ENCODE data around the gene OR4D2.

Gene OR4D2

DNA sequence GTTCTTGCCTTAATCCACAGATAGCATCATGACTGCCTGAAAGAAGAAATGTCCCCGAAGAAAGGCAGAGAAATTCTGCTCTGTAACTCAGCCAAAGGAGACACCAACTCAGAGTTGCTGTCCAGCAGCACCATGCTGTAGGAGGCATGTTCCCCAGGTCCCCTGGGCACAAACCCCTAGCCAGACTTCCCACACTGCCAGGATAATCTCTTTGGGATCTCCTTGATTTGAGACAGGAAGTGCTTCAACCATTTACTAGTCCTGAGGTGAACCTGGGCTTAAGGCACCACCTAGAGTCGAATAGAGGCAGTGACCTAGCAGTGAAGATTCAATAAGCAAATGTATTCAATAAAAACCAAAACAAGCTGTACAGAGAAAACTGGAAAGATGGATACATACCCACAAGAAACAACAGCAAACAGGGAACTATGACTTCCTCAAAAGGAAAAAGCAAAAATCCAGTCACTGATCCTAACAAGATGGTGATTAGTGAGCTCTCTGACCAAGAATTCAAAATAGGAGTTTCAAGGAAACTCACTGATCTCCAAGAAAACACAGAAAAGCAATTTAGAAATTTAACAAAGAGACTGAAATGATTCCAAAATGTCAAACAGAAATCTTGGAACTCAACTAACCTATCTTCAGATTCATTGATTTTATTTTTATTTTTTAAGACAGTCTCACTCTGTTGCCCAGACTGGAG lies 5.7 kb downstream of the OR4D2 start:
- H3K4me3 ChIP-seq (ENCODE audit: low read depth, low read length), result no peak overlapping the region

DNA sequence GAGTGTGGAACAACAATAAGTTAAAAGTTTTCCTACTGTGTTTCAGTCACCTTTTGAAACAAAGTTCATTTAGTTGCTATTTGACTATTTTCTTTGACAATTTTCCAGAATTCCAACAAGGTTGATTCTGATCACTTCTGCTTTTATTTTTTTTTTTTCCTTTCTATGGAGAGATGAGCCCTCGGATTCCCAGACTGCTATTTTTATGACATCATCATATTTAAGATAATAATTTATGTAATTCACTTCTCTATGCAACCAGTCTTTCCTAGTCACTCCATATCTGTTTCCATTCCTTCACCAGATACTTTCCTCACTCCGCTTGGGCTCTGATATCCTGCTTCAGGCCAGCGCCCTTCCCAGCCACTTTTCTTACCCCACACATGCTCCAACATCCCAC lies 8.1 kb downstream of the OR4D2 start:
- H3K4me3 ChIP-seq (ENCODE audit: low read depth, low read length), result no peak overlapping the region

DNA sequence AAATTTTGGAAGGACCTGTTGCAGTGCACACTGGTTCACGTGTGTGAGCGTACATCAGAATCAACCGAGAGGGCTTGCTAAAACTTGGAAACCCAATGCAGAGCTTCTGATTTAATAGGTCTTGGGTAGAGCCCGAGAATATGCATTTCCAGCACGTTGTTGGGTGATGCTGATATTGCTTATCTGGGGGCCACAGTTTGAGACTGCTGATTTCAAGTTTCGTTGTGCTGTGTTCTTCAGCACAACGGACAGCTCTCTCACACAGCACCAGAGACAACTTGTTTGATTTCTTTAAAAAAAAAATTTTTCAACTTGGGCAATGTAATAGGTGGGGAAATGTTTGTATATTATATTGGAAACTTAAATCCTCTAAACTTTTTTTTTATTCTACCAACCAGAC lies 9.4 kb downstream of the OR4D2 start:
- H3K4me3 ChIP-seq (ENCODE audit: low read depth, low read length), result no peak overlapping the region

DNA sequence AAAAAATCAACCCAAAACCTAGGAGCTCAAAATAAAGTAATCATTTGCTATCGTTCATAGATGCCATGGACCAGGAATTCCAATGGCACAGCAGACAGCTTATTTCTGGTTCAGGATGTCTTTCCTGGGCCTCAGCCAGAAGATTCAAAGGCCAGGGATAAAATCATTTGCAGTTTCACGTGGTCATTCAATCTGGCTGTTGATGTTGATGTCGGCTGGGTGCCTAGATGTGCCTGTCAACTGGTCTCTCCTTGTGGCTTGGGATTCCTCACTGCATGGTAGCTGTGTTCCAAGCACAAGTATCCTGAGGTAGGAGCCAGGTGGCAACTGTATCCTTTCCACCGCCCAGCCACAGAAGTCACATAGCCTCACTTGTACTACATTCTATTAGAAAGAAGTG lies 15.0 kb downstream of the OR4D2 start:
- no peak overlapping the region for H3K4me3 ChIP-seq (ENCODE audit: low read depth, low read length)

DNA sequence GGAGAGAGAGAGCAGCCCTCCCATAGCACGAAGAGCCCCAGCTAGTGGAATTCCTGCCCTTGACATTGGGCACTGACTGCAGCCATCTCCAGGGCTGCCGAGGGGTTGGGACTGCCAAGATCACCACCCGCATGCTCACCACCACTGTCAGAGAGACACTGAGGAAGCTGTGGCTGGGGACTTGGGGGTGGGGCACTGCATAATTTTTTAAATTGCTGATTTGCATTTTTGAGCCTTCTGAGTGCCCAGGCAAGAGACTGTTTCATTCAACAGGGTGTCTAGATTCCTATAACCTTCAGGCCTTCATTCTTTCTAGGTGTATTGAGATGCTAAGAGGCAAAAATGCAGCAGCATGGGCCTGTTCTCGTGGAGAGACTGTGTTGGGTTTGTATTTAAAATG lies 16.7 kb downstream of the OR4D2 start:
- no peak overlapping the region for H3K4me3 ChIP-seq (ENCODE audit: low read depth, low read length)

DNA sequence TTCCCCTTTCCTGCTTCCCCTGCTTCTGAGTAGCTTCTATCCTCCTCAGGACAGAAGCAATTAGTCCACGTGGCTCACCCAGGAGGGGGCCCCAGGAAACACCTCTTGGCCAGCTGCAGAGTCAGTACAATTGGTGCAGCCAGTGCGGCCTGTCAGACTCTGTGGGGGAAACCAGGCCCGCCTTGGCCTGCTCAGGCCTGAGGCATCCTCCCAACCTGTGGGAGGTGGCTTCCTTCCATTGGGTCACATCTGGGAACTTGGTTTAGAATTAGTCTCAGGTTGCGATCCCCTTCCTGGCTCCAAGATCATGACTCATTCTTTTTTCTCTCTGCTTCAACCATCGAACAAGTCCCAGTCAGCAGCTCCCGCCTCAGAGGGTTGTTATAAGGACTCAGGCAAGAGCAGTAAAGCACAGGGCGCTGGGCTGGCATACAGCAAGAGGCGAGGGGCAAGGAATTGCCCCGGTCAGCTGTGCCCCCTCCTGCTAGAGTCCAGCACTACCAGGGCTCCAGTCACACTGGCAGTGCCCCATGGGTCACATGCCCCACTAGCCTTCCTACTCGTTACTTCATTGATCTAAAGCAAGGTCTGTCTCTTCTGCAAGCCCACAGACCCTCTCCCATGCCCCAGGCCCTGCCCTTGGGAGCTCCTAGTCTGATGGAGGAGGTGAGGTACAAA lies 17.7 kb downstream of the OR4D2 start:
- no peak overlapping the region for H3K4me3 ChIP-seq (ENCODE audit: low read depth, low read length)

DNA sequence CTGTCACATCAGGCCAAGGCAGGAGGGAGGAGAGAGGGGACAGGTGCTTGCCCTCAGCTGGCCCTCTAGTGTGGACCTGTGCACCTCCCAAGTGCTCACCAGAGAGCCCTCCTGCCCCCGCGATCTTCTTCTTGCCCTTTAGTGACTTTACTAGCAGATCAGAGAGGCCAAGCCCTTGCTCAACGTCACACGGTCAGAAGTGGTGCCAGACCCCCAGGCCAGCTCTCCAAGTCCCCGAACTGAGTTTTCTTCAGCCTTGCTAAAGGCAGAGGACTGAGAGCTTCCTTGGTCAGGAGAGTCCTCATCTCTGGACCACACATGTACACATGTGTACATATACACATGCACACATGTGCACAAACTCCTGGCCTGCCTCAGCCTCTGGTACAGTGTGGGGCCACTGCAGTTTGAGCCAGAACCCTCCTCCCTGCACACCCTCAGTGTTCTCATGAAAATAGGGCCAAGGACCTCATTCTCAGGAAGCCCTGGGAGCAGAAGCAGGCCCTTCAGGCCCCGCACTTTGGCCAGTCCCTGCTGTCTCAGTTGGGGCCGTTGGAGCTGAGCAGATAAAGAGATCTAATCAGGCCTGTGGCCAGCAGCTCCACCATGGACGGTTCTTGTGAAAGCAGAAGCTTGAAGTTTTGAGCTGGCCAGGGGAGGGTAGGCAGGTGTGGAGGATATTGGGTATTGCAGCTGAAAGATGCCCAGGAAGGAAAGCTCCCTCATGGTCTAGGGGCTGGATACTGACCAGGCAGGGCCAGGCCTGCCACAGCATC lies 18.4 kb downstream of the OR4D2 start:
- no peak overlapping the region for H3K4me3 ChIP-seq (ENCODE audit: low read depth, low read length)

DNA sequence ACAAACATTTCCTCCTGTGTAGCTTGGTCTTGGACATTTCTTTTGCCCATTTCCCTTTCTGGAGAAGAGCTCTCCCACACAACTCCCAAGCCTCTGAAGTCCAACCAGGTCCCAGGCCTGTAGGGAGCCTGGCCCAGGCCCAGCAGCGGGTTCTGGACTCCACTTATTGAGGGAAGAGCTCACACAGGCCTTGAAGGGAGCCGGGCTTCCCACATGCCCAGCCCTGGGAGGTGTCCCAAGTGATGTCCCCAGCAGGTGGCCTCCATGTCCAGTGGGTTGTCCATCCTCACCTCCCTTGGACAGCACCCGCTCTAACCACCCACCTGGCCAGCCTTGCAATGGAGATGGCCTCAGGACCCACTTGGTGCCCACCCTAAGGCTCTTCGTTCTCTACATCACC lies 19.8 kb downstream of the OR4D2 start:
- H3K4me3 ChIP-seq (ENCODE audit: low read depth, low read length), result no peak overlapping the region

DNA sequence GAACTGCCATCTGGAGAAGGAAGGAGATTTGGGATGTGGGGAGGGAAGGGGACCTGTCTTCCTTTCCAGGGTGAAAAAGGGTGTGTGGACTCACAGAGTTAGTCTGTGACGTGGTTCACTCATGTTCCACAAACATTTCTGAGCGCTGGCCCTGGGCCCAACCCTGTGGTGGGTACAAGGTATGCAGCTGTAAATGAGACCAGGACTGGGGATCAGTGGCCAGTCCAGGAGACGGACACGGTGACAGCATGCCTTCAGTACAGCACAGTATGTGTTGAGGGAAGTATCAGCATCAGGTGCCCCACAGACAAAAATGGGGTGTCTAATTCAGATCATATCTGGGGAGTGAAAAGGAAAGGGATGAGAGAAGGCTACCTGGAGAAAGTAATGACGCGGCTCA lies 20.3 kb downstream of the OR4D2 start:
- H3K4me3 ChIP-seq (ENCODE audit: low read depth, low read length), result no peak overlapping the region

DNA sequence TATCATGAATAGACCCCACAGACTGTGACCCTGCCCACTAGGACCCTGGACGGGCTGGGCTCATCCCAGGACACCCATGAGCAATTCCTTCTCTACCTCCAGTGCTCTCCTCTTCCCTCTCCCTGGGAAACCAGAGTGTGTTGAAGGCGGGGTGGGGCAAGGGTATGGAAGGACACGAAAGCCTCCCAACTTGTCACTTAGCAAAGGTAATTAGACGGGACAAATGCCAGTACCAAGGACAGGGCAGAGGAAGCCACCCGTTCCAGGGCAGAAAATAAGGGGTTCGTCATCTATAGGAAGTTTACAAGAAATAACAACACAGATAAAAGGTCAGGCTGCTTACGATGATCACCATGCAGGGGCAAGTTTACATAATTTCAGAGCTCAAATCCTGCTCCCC lies 20.9 kb downstream of the OR4D2 start:
- no peak overlapping the region for H3K4me3 ChIP-seq (ENCODE audit: low read depth, low read length)

DNA sequence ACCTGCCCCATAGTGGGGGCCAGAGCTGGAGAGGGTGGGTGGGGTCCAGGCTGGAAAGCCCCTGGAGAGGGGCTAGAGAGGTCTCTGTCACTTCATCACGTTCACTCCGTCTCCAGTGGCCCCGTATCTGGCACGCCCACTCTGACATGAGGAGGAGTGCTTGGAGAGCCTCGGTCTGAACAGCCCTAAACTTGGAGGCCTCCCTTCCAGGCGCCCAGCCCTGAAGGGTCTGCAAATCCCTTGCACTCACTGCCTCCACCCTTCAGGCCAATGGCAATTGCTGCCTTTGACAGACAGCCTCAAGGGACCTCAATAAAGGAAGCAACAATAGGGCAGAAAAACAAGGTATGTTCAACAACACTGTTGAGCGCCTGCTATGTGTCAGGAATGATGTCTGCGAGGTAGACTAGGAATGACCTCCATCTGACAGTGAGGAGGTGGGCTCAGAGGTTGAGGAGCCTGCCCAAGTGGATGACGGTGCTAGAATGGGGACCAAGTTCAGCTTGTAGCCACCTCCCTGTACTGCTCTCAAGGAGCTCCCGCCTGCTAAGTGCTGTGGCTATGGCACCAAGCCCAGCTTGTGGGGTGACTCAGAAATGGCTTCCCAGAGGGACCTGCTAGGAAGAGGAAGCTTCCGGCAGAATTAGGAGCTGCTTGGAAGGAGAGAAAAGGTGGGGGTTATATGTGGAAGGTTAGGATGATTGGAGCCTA lies 22.8 kb downstream of the OR4D2 start:
- no peak overlapping the region for H3K4me3 ChIP-seq (ENCODE audit: low read depth, low read length)

DNA sequence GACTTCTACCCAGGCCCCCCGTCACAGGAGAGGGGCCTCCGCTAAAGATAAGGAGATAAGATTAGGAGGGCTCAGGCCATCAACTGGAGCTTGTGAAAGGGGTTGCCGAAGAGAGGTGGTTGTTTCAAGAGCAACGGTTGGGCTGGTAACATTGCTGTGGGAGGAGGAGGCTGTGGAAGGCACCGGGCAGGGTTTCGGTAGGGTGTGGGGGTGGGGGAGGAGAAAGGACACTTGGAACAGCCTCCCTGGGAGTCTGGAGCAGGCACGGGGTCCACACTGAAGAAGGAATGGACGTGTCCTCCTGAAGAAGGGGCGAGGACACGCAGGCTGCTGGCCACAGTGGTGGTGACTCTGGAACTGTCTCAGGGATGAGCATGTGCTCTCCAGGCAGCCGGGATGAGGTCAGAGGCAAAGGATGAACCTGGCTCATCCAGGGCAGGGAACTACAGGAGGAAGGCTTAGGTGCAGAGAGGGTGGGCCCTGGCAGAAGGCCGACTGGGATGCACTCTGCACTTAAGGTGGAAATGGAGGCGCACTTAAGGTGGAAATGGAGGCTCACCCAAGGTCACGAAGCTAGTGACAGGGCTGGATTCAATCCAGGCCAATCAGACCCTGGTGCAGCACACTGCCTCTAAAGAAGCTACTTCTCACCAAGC lies 24.6 kb downstream of the OR4D2 start:
- no peak overlapping the region for H3K4me3 ChIP-seq (ENCODE audit: low read depth, low read length)

DNA sequence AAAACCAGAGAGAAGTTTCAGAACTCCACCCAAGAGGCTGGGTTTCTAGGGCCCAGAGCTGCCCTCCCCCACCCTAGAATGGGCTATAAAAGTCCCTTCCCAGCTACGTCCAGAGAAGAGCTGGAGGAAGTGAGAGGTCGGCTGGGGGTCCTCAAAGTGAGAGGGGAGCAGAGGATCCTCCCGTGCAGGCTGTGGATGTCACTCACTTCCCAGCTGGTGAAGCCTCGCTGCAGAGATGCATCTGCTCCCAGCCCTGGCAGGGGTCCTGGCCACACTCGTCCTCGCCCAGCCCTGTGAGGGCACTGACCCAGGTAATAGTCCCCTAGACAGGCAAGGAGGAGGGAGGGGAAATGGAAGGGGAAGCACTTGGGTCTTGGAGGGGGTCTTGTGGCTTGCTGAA lies 25.8 kb downstream of the OR4D2 start, which contains the start of gene EPX:
TSS of gene EPX (plus strand) at position 115 of the 400 bp plus-strand sequence. CDS start at position 236, 121 bp downstream.
- H3K4me3 ChIP-seq (ENCODE audit: low read depth, low read length), result no peak within 1 kb of the TSS

DNA sequence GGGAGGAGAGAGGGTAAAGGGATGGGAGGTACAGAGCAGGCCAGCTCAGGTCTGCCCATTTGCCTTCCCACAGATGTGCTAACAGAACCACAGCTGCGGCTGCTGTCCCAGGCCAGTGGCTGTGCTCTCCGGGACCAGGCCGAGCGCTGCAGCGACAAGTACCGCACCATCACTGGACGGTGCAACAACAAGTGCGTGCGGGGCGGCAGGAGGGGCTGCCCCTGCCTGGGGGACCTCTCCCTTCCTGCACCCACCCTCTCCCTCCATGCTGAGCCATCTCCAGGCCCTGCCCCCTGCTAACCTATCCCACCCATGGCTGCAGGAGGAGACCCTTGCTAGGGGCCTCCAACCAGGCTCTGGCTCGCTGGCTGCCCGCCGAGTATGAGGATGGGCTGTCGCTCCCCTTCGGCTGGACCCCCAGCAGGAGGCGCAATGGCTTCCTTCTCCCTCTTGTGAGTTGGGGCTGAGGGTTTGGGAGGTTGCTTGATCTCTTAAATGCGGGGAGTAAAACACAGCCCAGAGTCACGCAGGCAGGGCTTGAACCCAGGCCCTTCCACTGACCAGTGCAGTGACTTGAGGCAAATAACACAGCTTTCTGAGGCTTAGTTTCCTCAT lies 27.0 kb downstream of the OR4D2 start:
- H3K4me3 ChIP-seq (ENCODE audit: low read depth, low read length), result no peak overlapping the region

DNA sequence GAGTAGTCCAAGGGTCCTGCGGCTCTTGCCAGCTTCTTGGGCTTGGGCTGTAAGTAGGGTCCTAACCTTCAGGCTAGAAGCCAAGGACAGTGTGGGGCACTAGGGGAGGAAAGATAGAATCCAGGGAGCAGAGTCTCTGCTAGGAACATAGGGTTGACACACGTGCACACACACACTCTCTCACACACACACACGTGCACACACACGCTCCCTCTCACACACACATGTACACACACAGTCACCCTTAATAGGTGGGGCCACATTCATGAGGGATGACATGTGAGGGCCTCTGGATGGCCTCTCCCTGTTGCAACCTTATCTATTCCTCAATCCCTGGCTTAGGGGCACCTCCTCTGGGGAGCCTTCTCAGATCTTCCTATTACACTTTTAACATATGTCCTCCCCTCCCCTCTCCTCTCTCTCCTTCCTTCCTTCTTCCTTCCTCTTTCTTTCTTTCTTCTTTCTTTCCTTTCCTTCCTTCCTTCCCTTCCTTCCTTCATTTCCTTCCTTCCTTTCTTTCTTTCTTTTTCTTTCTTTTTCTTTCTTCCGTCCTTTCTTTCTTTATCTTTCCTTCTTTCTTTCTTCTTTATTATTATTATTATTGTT lies 28.8 kb downstream of the OR4D2 start:
- H3K4me3 ChIP-seq (ENCODE audit: low read depth, low read length), result no peak overlapping the region

DNA sequence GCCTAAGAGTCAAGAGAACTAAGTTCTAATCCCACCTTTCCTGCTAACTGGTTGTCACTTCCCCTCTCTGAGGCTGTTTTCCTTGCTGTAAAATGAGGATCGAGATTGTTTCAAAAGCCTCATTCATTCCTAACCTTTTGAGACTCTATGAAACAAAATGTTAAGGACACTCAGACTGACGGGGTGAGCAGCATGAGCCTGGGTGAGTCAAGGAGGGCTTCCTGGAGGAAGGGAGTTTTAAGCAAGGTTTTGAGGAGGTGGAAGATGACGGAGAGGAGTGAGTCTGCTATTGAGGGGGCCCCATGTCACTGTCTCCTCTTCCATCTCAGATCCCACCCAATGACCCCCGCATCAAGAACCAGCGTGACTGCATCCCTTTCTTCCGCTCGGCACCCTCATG lies 29.8 kb downstream of the OR4D2 start:
- no peak overlapping the region for H3K4me3 ChIP-seq (ENCODE audit: low read depth, low read length)

DNA sequence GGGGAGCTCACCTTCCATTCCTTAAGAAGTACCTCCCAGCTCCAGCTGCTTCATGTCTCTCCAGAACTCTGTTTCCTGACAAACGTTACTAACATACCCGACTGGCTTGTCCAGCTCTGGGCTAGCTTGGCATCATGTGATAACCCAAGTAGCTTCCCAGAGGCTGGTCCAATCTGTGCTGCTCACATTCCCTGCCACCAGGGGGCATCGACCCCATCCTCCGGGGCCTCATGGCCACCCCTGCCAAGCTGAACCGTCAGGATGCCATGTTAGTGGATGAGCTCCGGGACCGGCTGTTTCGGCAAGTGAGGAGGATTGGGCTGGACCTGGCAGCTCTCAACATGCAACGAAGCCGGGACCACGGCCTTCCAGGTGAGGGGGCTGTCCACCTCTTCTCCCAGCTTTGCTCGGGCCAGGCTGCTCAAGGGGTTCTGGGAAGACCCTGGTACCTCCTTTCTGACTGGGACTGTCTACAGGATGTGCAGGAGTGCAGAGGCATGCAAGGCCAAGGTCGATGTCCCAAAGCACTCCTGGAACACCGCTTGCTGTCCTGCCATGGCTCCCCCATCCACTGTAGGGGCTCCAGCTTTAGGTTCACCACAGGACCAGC lies 33.3 kb downstream of the OR4D2 start:
- H3K4me3 ChIP-seq (ENCODE audit: low read depth, low read length), result no peak overlapping the region

DNA sequence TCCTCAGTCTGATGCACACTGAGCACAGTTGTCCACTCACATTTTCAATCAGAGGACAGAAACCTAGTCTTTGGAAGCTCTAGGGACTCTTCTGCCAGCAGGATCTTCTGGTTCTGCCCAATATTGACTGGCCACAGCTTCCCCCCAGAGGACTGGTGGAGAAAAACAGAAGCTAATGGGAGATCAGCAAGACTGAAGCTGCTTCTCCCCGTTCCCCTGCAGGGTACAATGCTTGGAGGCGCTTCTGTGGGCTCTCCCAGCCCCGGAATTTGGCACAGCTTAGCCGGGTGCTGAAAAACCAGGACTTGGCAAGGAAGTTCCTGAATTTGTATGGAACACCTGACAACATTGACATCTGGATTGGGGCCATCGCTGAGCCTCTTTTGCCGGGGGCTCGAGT lies 36.1 kb downstream of the OR4D2 start:
- H3K4me3 ChIP-seq (ENCODE audit: low read depth, low read length), result no peak overlapping the region

DNA sequence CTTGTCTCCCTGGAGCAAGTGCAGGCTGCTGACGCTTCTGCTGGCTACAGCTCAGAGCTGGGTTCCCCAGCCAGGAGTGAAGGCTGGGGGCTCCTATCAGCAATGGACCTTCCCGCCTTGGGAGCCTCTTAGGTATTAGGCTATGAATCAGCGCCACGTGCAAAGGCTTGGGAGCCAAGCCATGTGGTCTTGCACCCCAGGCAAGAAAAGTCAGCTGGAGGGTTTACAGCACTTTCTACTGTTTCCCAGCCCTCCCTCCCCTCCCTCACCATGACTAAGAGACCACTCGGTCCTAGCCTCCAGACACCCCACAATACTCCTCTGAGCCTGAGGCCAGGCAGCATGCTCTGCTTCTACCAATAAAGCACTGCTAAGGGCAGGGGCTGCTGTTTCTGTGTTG lies 38.0 kb downstream of the OR4D2 start:
- H3K4me3 ChIP-seq (ENCODE audit: low read depth, low read length), result no peak overlapping the region

DNA sequence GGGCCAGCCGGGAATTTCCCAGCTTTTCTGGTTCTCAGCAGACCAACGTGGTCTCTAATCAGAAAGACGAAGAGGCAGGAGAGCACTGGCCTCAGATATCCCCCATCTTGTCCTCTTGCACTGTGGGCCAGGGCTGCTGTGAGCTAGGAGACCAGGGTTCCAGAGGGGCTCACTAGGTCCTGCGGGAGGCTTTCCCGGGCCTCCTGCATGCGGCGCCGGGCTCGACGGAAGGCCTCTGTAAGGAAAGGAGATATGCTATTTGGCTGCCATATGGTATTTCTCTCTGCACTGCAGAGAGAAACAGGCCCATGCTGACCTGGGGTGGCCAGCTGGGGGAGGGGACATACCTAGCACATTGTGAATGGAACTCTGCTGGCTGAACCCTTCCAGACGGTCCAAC lies 39.2 kb downstream of the OR4D2 start:
- H3K4me3 ChIP-seq (ENCODE audit: low read depth, low read length), result no peak overlapping the region
